ENCODE results near the gene MICALL1. TPM values are rescaled to one million over a fixed set of nuclear protein-coding genes. Genes with fewer than 3 reads are reported as not detected.

Gene MICALL1
- total RNA-seq, 1 donor from 2014 or later = 85.0 TPM

GRCh38 chr22:37906364-37907008 is 389 bp downstream of the MICALL1 start:
- no peak for DNase-seq (ENCODE audit: low spot score)

GRCh38 chr22:37907036-37907954 is 1.2 kb downstream of the MICALL1 start:
- no peak for DNase-seq (ENCODE audit: low spot score)

GRCh38 chr22:37909766-37910165 is 3.7 kb downstream of the MICALL1 start:
- peak; percentile 70 for DNase-seq (ENCODE audit: low spot score)

- DNase-seq (ENCODE audit: low spot score) = peak; percentile 66
These were observed 5.0 kb downstream of the MICALL1 start for GRCh38 chr22:37910890-37911672.

DNA sequence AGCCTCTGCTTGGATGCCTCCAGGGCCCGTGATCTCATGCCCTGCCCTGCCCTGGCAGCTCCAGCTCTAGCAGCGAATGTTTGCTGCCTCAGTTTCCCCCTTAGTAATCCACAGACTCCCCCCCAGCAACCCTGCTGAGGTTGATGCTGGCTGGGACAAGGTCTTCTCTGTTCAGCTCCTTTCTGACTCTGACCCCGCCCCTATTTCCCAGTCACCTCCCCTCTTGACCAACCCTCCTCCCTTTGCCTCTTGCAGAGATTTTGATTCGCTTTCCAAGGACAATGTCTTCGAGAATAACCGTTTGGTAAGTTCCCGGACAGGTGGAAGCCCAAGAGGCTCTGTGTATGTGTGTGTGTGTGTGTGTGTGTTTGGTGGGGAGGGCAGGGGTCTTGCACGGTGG is 5.6 kb downstream of the MICALL1 start:
- no peak for DNase-seq (ENCODE audit: low spot score)

GRCh38 chr22:37912171-37912570 is 6.1 kb downstream of the MICALL1 start:
- DNase-seq (ENCODE audit: low spot score) = no peak

GRCh38 chr22:37913233-37913721 is 7.2 kb downstream of the MICALL1 start:
- DNase-seq (ENCODE audit: low spot score) = no peak

DNA sequence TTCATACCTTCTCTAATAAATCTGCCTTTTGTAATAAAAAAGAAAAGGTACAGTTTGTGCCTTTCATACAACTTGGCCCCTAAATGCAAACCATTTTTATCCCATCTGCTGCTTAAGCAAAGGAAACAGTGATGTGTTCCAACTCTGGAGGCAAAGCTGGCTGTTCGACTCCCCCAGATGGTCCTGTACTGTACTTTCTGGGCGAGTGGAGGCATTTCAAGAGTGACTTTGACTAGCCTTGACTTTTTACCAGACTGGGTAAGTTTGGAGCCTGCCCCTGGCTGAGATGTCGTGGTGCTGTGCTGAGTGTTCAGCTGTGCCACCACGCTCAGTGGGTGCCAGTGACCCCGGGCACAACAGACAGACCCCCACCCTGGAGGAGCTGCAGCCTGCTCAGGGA is 10.2 kb downstream of the MICALL1 start:
- no peak for DNase-seq (ENCODE audit: low spot score)

GRCh38 chr22:37917874-37918548 is 11.9 kb downstream of the MICALL1 start:
- DNase-seq (ENCODE audit: low spot score) = no peak

DNA sequence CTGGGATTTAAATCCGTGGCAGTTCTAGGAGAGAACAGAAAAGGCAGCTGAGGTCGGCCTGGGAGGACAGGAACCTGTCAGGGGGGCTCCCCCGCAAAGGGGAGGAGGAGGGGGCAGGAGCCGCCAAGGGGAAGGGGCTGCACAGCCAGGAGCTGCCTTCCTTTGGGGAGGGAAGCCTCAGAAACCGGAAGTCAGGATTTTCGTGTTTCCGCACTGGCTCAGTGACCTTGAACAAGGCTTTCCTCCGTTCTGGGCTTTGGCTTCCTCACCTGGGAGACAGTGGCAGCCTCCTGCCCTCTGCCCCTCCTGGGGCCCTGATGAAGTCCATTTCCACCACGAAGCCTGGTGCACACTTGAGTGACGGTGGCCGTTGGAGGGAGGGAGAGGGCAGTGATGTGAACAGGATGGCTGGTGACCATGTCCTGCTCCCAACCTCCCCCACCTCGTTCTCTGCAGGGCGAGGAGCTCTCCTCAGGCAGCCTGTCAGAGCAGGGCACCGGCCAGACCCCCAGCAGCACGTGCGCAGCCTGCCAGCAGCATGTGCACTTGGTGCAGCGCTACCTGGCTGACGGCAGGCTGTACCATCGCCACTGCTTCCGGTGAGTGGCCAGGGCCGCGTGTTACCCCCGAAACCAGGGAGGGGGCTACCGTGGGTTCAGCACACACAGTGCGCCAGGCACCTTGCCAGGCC is 12.6 kb downstream of the MICALL1 start:
- DNase-seq (ENCODE audit: low spot score) = no peak

- no peak for DNase-seq (ENCODE audit: low spot score)
These were observed 14.0 kb downstream of the MICALL1 start for GRCh38 chr22:37920126-37920525.

- no peak for DNase-seq (ENCODE audit: low spot score)
These were observed 16.1 kb downstream of the MICALL1 start for GRCh38 chr22:37922191-37922590.

DNA sequence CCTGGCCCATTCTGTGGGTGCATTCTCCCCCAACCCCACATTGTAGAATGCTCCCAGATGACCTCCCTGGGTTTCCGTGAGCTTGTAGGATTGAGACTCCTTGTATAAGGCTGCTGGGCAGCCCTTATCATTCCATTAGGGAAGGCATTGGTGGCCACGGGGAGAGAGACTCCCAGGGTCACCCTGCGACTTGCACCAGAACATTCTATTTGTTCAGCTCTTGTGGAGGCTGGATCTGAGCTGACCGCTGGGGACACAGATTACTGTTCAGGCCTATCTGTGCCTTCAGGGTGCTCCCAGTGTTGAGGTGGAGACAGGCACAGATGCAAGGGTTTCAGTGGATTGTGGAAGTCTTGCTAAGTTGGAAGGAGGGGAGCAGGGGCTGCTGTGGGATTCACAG is 17.8 kb downstream of the MICALL1 start:
- DNase-seq (ENCODE audit: low spot score) = no peak

DNA sequence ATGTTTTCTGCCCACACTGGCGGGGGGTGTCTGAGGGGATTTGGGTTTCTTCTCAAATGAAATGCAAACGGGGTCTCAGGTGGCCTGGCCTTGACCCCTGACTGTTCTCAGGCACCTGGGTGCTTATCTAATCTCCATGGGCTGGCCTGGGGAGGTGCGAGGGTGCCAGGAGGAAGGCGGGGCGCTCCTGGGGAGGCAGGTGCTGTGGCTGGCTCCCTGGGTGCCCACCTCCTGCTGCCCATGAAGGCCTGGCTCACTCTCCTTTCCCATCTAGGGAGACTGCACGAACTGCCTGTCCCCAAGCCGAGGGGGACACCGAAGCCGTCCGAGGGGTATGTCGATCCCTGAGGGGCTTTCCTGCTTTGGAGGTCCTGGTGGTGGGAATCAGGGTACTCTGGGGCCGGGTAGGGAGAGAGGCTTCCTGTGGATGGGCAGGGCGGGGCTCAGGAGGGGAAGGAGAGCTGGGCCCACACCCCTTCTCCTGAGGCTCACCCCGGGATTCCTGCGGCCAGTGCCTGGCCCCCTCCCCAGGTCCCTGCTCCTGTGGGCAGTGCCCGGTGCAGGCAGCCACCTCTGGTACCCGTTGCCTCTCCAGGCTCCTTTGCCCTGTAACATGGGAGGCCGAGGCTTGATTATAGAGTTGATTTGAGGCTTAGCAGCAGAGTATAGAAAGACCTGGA is 18.4 kb downstream of the MICALL1 start:
- no peak for DNase-seq (ENCODE audit: low spot score)

GRCh38 chr22:37925330-37925729 is 19.2 kb downstream of the MICALL1 start:
- DNase-seq (ENCODE audit: low spot score) = no peak

- no peak for DNase-seq (ENCODE audit: low spot score)
These were observed 19.7 kb downstream of the MICALL1 start for GRCh38 chr22:37925767-37926166.

GRCh38 chr22:37926358-37926757 is 20.3 kb downstream of the MICALL1 start:
- no peak for DNase-seq (ENCODE audit: low spot score)

GRCh38 chr22:37926771-37927636 is 20.9 kb downstream of the MICALL1 start:
- no peak for DNase-seq (ENCODE audit: low spot score)

- DNase-seq (ENCODE audit: low spot score) = no peak
These were observed 21.5 kb downstream of the MICALL1 start for GRCh38 chr22:37927637-37927936.

All from umbilical cord (tissue), 2 donors.